Testis (tissue), 2 donors: ENCODE measurements around the gene PRKCI.

ENCODE experiments used
- CTCF ChIP-seq, 3 experiments: fragments of 450-650 bp in 2 of 3; fragments of 200-600 bp in 1 of 3; sonication (generic) in 1 of 3; IDR thresholded peaks; one replicate each; pipeline ENCODE4 v1.5.1; 2016 to 2019; ENCODE audit warnings: antibody characterized with exemption in 3 of 3, mild to moderate bottlenecking in 2 of 3, moderate library complexity in 1 of 3
- POLR2A ChIP-seq: fragments of 450-650 bp; IDR thresholded peaks from one replicate; pipeline ENCODE4 v1.6.1; 2017; ENCODE audit warnings: antibody characterized with exemption, mild to moderate bottlenecking, moderate library complexity

- TF ChIP-seq CTCF (IDR thresholded peaks at IDR 0.05): no peak
- no peak for TF ChIP-seq POLR2A
These were observed 43.6 kb upstream of the PRKCI start for GRCh38 chr3:170178651-170179050.
